Skeletal muscle cell (primary cell): ENCODE data around the gene SRL.
"Not testable (repeated sequence)": the region's sequence is repeated elsewhere in the genome, so short reads cannot be mapped to it uniquely, and the experiment has no call there.

Experiments
- DNase-seq: peaks from one replicate; pipeline ENCODE4 v3.0.0-alpha.2; 2010; ENCODE audit warnings: low read depth
- H3K4me3 ChIP-seq: 2 replicates; pipeline ENCODE4 v1.5.1; 2011; ENCODE audit warnings: low read depth, mild to moderate bottlenecking, control low read depth, low read length, moderate library complexity

SRL gene

DNA sequence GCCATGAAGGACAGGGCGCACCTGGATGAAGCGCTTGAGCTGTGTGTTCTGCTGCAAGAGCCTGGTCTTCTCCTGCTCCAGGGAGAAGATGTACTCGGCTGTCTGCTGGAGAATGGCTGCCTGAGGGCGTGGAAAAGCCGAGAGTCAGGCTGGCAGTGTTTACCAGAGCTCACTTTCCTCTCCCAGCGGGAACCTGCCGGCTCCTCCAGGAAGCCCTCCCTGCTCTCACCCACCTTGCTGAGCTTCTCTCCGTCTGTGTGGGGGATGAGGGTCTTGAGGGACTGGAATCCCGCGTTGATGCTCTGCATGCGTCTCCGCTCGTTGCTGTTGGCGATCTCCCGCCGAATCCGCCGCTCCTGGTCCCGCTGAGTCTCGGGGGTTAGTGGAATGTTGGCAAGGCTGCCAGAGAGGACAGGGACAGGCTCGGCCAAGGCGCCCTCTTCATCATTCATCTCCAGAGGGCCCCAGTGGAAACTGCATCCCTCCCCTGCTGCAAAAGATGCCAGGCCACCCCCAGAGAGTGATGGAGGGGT lies 20.5 kb upstream of the SRL start:
- no peak overlapping the region for H3K4me3 ChIP-seq
- DNase-seq, result no peak

DNA sequence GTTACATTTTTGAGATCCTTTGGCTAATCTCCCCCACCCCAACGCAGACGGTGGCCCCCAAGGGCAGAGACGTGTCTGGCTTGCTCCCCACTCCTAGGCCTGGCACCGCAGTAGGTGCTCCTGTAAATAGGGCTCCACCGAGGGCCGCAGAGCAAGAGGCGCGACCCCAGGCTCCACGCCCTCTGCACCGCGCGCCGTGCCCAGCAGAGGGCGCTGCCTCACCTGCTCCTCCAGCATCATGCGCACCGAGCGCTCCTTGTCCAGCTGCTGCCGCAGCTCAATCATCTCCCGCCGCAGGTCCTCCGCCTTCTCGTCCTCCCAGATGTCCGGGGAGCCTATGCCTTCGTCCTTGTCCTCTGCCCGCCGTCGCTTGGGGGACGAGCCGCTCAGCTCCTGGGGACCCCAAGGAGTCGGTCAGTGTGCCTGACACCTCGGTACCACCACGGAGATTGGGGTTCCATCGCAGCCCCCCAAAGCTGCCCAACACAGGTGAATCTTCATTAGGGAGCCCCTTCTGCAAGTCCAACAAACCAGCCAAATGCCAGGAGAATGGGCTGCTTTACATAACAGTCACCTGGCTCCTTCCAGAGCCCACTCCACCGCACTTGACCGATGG lies 19.8 kb upstream of the SRL start:
- no peak for DNase-seq

GRCh38 chr16:4260360-4260759 lies 18.5 kb upstream of the SRL start:
- DNase-seq, result no peak
- no peak overlapping the region for H3K4me3 ChIP-seq

More for the DNA sequence above, 19.8 kb upstream of the SRL start:
- H3K4me3 ChIP-seq, result no peak overlapping the region

GRCh38 chr16:4257646-4258556 lies 16.0 kb upstream of the SRL start:
- no peak for DNase-seq
- H3K4me3 ChIP-seq, result no peak overlapping the region

- H3K4me3 ChIP-seq, result peak overlapping the region; percentile 62
- DNase-seq, result peak; percentile 98
Observed at GRCh38 chr16:4253394-4254150, 11.7 kb upstream of the SRL start.

DNA sequence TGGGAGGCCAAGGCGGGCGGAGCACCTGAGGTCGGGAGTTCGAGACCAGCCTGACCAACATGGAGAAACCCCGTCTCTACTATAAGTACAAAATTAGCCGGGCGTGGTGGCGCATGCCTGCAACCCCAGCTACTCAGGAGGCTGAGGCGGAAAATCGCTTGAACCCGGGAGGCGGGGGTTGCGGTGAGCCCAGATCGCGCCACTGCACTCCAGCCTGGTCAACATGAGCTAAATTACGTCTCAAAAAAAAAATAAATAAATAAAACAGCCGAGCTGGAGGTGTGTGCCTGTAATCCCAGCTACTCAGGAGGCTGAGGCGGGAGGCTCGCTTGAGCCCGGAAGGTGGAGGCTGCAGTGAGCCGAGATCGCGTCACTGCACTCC lies 11.1 kb upstream of the SRL start:
- H3K4me3 ChIP-seq, result peak overlapping the region; percentile 62

GRCh38 chr16:4249530-4250308 lies 7.8 kb upstream of the SRL start:
- DNase-seq, result no peak
- no peak overlapping the region for H3K4me3 ChIP-seq

More for the DNA sequence above, 11.1 kb upstream of the SRL start:
- not testable (repeated sequence) for DNase-seq

GRCh38 chr16:4247460-4247784 lies 5.5 kb upstream of the SRL start:
- H3K4me3 ChIP-seq, result no peak overlapping the region
- no peak for DNase-seq

DNA sequence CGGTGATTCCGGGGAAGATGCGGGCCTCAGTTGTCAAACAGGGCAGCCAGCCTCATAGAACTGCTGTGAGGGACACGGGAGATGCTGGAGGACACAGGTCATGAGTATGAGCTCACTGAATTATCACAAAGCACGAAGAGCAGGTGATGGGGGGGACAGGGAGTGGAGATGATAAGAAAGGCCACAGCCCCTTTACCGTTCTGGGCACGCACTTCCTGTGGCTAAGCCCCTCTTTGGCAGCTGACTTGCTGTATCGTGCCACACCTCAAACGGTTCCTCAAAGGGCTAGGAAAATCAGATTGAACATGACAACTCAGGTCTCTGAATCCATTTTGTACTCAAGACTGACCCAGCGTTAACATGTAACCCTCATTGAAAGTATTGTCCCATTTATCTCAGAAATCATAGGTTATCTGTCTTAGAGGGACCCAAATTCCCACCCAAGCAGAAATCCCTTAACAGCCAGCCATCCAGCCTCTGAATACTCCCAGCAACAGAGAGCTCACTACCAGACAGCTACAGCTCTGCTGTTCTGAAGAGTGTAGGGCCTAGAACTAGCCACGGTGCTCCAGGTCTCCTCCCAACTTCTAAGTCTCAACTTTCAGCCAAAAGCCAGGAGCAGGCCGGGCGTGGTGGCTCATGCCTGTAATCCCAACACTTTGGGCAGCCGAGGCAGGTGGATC lies 5.0 kb upstream of the SRL start:
- DNase-seq, result no peak
- no peak overlapping the region for H3K4me3 ChIP-seq

- no peak overlapping the region for H3K4me3 ChIP-seq
- DNase-seq, result no peak
Observed at GRCh38 chr16:4245077-4245791, 3.4 kb upstream of the SRL start.

GRCh38 chr16:4244254-4245076 lies 2.6 kb upstream of the SRL start:
- DNase-seq, result no peak
- no peak overlapping the region for H3K4me3 ChIP-seq

DNA sequence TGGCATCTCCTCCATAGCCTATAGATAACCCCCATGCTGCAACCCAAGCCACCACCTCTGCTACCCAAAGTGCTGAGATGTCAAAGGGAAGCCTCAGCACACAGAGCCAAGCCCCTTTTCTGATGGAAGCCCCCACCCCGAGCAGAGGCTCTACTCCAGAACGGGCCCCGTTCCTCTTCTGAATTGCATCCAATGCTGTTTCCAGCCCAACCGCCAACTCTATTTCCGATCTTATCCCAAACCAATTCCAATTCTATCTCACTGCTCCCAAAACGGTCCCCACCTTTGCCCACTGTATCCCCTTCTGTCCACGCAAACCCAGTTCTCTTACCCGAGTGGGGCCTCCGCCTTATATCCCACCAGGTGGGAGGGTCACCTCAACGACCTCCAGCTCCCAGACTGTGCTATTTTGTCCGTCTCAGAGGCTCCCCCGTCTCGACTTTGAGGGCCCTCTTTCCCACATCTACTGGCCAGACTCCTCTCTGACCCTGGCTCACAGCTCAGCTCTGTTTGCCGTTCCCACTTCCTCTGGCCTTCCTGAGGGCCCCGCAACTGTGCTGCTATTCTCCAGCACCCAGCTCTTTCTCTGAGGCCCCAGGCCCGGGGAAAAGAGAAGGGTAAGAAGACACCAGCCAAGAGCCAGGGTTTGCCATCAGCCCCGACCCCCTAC lies 487 bp downstream of the SRL start:
- no peak overlapping the region for H3K4me3 ChIP-seq
- DNase-seq, result no peak

GRCh38 chr16:4240624-4241023 lies 1.3 kb downstream of the SRL start:
- DNase-seq, result no peak
- no peak overlapping the region for H3K4me3 ChIP-seq

DNA sequence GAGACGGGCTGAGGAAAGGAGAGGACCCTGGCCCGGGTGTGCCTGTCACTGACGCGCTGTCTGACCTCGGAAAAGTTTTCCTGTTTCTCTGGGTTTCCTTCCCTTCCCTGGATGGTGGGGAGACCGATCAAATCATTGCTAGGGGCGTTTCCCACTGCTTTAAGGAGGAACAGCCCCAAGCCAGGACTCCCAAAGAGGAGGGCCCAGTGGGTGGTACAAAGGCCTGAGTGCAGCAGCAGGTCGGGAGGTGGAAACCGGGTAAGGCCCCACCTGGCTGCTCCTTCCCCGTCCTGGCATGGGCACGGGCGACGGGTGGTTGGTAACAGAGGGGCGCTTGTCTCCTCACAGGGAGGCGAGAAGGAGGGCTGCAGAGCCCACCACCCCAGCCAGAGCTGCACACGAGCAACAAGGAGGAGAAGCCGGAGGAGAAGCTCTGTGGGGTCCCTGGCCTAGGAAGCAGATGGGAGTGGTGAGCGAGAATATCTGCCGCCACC lies 2.2 kb downstream of the SRL start:
- DNase-seq, result no peak
- no peak overlapping the region for H3K4me3 ChIP-seq

GRCh38 chr16:4239020-4239419 lies 2.9 kb downstream of the SRL start:
- H3K4me3 ChIP-seq, result no peak overlapping the region
- DNase-seq, result no peak

DNA sequence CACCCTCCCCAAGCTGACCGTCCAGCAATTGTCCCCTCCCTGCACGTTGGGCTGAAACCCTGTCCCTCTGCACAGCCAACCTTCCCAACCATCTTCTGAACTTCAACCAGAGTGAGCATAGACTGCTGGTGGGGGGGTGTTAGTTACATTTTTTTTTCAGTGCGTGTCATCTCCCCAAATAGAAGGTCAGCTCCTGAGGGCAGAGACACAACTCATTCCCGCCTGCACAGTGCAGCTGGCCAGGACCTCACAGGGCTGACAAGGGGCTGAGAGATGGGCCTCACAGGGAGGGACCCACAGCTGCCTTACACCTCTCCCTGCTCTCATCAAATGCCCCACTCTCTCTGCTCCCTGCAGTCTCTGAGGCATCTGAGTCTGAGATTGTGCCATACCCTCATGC lies 8.4 kb downstream of the SRL start:
- H3K4me3 ChIP-seq, result no peak overlapping the region
- no peak for DNase-seq
